NCI-H146 (cell line): Measurements from ENCODE around the gene KAZN.

ENCODE experiments used
- DNase-seq: peaks from one replicate; lab custom pipeline; 2025; lab: John Stamatoyannopoulos, UW

Gene KAZN

DNA sequence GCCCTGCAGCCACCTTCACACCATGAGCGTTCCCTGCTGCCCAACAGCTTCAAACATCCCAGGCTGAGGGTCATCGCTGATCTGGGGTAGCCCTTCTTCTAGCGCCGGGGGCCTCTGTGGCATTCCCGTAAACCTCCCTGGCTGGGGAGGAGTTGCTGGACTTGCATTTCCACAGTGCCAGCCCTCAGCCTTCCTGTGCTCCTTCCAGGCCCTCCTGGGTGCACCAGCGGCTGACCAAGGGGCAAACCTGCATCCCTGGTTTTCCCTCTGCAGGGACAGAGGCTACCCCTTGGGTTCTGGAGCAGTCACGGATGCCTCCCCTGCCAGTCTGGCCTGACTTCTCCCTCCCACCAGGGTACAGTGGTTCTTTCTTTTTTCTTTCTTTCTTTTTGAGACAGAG lies 336.4 kb downstream of the KAZN start:
- no peak for DNase-seq

DNA sequence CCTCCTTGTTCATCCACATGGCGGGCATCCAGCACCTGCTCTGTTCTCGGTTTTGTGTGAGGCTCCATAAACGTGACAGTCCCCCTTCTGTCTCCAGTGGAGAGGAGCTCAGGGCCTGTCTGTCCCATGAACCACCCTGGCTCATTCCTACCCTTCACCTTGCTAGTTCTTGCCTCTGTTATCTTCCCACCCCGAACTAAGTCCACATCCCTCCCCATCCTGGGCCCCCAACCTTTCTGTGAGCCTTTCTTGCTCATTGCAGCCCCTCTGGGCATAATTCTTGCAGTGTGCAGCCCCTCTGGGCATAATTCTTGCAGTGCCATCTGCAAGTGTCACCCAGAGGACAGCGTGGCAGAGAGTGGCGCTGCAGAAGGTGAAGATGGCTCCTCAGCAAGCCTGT lies 338.3 kb downstream of the KAZN start:
- no peak for DNase-seq

DNA sequence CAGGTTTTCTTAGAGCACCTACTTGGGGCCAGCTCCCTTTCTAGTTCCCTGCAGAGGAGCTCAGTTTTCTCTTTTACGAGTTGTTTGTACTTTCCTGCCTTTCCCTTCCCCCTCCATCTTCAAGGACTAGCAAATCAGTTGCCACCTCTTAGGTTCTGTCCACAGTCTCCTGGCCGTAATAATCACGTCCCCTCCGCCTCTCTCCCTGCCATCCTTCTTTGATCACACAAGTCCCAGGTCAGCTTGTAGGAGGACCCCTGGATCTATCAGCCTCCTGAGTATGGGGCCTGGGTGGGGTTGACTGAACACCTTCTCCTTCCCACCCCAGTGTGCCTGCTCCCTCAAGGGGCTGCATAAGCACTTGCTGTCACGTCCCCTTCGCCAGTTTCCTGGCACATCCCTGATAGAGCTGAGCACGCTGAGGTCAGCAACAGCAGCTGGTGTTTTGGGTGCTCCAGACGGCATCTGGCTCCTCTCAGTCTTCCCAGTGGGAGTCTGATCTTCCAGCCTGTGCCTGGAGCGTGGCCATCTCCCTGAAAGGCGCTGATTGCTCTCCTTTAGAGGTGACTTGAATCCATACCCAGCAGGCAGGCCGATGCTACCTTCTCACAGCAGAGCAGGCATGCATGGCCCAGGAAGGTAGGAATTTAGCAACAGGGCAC lies 338.9 kb downstream of the KAZN start:
- no peak for DNase-seq

DNA sequence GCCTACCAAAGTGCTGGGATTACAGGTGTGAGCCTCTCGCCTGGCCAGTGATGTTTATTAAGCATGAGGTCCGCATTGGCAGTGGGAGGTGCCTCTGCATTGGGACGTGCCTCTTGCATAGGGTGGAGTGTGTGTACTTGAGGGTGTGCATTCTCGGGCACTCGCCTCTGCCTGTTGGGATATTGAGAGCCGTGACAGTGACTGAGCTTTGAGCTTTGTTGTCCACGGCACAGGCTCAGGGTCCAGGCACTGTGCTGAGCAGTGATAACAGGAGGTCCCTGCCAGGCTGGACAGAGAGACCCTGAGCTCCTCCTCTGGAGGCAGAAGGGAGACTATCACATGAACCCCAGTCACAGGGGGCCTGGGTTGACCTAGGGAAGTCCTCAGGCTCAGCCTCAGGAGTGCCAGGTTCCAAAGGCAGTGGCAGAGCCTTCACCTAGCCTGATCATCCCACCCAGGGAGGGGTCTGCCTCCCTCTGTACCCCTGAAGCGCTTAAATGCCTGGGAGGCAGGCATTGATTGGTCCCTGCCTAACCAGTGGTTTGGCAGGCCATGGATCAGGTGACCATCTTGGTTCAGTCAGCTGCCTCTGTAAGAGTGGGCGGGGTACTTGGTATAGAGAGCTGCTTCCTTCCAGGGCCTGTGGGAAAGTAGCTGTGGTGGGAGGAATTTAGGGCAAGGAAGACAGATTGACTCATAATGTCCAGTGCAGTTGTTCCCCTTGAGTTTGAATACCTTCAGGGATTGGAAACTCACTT lies 341.2 kb downstream of the KAZN start:
- no peak for DNase-seq

DNA sequence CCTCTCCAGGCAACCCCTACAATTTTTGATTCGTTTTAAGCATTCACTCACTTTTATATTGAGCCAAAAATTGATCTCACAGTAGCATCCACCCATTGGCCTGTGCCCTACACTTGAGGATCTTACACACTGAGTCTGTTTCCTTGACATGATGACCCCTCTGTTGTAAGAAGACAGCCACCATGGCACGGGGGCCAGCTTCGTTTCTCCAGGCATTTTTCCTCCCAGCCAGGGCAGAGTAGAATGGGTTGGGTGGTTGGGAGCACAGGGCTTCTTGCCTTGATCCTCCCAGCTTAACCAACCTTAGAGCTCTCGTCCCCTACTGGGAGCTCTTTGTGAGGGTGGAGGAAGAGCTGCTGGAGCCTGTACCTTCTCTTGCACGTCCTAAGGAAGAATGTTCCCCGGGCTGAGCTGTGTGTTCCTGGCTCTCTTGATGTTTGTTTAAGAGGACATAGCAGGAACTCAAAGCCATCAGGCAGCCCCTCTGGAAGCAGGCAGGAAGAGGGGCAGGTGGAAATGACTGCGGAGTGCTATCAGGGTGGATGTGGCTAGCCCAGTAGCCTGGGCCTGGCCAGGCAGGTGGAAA lies 341.9 kb downstream of the KAZN start:
- DNase-seq = no peak

DNA sequence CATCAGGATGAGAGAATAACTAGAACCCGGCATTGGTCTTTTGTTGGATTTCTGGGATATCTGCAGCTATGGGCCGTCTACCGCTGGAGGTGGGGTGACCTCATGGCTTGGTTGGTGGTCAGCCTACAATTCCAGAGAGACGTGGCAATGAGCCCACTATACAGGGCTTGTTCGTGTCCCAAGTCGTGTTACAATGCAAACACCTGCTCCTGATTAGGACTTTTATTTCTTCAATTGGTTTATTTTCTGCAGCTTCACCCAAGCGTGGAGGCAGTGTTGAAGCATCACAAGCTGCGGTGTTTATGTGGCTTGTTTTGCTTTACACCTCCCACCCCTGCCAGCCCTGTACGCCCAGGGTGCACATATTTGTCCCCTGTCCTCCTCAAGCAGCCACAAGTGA lies 343.4 kb downstream of the KAZN start:
- DNase-seq = no peak

DNA sequence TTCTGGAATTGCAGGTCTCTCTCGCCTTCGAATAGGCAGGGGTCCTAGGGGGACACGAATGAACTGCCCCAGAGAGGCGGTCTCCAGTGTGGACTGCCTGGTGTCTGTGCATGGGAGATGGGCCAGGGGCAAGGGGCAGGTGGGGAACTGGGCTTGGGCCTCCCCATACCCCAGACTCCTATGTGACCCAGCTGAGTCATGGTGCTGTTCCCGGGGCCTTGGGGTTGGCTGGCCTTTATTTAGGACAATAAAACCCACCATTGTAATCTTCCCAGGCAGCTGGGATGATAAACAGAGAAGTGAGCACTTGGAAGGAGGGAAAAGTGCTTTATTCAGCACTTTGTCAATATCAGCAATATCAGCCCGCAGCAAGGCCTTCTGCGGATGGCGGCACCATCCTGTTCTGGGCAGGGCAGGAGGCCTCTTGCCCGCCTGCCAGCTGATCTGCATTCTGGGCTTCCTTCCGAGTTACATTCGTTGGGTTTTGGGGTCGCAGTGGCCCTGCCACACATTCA lies 346.0 kb downstream of the KAZN start:
- no peak for DNase-seq

DNA sequence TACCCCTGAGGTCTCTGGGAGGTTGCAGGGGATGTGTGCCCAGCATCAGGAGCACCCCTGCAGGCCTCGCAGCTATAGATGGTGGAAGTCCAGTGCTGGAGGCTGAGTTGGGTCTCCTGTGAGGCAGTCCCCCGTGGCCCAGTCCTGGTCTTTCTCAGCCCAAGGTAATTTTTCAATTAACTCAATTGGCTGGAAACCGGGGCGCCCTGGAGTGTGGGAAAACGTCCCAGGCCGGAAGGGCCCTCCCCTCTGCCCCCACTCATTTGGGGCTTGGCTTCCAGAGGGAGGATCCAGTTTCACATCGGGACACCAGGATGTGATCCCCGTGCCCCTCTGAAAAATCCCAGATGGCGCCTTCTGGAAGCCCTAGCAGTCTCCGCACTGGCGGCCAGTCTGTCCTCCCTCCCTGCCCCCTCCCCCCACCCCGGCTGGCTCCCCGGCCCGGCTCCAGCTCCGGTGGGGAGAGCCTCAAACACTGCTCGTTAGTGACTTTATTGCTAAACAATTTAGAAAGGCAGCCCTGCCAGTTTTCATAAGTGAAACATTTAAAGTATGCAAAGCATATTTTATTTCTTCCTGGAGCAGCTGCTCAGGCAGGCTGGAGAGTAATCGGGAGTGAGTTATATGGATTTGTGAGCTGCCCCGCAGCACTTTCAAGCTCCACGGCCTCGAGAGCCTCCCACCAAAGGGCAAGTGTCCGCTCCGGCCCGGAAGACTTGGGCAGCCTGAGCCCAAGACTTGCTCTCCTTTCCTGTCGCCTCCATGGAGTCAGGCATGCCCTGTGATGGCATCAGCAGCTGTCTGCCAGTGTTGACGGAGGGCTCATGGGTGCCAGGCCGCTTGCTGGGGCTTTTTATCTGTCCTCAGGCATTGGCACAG lies 346.9 kb downstream of the KAZN start:
- DNase-seq = no peak

DNA sequence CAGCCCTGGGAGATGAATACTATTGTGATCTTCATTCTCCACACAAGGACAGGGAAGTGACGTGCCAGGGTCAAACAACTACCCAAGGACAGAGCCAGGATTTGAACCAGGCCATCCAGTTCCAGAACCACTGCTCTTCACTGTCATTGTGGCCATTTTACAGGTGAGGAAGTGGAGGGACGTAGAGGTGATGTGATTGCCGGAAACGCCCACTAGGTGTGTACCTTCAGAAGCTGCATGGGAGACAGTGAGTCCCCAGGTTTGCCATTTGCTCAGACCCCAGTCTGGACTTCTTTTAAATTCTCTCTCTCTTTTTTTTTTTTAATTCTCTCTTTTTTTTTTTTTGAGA lies 347.5 kb downstream of the KAZN start:
- DNase-seq = no peak

DNA sequence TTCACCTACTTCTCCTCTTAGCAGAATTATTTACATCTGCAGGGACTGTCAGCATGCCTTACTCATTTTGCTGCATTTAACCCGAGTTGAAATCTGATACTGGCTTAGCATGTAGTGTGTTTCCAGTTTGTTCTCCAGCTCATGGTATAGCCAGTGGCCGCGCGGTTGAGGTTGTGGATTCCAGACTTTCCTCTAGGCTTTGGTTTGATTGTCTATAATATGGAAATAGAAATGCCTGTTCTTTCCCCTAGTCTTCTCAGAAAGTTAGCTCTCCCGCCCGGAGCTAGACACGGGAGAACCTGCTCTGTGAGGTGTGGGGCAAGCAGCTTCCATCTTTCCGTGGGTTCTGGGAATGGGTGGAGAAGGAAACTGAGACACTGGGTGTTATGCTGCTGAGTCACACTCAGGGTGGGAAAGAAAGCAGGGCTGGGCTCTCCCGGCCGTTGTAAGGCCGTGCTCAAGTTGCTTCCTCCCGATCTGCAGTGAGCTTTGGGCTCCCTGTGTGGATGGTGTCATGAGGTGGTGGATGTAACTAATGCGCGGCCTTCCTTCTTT lies 348.3 kb downstream of the KAZN start:
- DNase-seq = no peak

DNA sequence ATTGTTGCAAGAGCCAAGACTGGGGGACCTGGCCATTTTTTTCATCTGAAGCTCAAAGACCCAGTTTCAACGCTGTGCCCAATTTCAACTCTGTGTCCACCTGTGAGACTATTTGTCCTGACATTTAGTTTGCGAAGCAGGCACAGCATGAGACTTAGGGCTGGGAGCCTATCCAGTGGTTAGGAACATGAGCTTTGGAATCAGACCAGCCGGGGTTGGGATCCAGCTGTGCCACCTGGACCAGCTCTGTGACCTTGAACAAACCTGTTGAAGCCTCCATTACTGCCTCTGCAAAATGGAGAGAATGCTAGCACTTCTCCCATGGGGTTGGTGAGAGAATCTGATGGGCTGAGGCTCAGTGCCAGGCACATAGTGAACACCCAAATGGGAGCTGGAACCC lies 348.9 kb downstream of the KAZN start:
- peak; percentile 19 for DNase-seq

DNA sequence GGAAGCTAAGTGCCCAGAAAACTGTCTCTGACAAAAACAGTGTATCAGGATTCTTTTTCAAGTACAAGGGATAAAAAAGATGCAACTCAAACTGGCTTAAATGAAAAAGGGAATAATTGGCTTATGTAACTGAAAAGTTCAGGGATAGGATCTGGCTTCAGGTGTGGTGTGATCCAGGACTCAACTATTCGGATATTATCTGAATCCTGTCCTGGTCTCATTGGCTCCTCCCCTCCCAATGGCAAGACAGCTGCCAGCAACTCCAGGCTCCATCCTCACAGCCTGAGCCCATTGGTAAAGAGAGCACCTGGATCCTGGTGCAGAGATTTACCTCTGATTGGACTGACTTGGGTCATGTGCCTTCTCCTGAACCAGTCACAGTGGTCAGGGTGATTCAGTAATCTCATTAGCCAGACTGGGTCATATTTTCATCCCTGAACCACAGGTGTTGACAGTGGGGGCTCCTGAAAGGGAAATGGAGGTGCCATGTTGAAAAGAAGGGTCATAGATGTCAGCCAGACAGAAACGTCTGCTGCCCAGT lies 349.7 kb downstream of the KAZN start:
- DNase-seq = no peak

DNA sequence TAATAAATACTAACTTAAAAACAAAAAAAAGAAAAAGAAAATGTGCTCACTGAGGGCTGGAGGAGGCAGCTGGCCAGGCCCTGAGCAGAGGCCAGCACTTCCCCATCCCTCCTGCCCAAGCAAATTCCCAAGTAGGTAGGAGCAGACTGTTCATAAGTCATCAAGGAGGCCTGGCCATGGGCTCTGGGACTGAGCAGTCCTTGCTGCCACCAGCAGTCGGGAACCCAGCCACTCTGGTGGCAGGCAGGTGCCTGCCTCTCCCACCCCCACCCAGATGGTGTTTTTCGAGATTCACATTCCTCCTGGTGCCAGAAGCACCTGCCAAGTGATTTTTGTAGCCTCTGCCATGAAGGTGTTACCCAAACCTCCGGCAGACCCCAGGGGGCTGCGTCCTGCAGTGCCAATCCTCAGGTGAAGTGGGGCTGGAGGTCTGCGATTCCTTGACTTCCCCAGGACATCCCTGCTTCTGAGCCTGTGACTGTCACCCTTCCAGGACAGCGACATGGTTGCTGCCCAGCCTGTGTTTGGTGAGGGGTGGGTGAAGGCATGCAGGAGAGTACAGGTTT lies 350.9 kb downstream of the KAZN start:
- DNase-seq = no peak

DNA sequence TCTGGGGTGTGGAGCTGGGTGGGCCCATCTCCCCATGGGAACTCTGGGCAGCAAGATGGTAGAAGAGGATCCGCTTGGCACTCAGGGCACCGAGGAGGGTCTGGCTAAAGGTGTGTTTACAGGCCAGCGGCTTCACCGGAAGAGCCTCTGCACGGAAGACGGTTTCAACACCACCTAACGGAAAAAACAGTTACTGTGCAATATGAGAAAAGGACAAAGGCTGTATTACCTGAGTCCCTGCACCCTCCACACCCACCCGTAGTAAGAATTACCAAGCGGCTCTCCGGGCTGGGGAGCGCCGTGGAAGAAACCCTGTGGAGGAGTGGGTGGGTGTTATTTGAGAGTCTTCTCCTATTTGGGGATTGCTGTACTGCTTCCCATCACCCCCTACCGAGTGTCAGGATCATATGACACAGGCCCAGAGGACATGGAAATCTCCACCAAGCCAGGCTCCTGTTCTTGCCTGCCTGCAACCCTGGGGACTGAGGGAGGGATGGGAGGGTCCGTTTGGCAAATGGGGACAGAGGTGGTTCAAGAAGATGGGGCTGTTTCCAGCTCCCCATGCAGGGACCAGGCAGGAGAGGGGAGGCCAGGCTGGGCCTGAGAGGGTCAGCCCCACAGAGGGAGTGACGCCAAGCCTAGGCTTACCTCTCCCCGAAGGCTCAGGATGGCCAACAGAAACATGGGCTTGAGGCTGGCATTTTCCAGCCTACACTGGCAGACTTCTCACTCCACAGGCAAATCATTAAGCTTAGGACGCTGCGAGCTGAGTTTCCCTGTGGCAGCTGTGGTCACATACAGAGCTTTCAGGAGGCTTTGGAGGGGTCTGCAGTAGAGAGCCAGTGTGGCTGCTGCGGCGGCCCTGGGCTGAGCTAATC lies 351.6 kb downstream of the KAZN start:
- DNase-seq = no peak

DNA sequence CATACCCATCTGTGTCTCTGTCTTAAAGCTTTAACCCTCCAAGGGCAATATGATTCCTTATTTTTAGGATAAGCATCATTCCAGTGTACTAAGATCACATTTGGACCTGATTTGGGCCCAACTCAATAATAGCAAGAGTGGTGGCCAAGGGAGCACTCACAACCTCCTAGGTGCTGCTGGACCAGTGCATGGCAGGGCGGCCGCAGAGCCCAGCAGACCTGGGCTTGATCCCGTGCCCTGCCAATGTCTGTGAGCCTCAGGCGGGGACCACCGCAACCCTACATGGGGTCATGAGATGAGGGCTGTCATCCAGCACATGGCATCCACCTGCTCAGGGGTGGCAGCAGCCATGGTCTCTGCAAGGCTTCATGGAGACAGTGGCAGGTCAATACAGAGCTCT lies 353.3 kb downstream of the KAZN start:
- no peak for DNase-seq

DNA sequence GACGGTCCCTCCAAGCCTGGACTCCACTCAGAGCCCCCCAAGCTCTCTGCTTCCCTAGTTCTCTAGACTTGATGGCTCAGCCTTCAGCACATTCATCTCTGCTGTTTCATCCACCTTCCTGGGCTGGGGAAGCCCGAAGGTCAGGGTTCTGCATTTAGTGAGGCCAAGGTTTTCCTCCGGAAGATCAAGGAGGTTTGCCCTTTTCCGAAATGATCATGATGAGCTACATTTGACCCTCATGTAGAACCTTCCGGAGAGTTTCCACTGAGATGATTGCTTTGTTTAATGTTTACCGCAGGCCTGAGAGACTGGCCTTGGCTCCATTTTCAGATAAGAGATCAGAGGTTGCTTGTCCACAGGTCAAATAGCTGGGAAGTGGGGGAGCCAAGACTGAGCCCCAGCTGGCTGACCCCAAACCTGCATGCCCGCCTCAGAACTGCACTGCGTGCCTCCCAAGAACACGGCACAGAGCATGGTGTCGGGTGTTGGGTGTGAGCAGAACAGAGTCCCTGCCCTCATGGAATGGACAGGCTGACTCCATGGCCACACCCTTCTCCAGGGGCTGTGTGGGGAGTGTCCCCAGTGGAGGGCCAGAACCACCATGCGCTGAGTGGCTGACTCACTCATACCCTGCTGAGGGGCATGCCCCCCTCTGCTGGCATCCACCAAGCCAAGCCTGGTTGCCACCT lies 354.3 kb downstream of the KAZN start:
- no peak for DNase-seq

DNA sequence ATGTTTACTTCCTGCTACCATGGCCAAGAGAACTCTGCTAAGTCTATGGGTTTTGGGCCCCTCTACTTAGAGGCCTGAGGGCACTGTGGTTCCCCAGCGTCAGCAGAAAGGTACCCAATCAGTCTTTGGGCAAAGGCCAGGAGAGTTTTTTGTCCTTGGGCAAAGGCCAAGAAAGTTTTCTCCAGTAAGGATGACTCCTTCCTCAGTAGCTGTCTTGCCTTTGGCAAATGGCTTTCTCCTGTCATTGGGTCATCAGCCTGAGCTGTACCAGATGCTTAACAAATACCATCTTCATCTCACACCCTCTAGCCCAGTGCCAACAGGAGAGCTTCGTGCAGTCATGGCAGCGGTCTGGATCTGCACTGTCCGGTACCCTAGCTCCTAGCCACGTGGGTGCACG lies 355.7 kb downstream of the KAZN start:
- no peak for DNase-seq

DNA sequence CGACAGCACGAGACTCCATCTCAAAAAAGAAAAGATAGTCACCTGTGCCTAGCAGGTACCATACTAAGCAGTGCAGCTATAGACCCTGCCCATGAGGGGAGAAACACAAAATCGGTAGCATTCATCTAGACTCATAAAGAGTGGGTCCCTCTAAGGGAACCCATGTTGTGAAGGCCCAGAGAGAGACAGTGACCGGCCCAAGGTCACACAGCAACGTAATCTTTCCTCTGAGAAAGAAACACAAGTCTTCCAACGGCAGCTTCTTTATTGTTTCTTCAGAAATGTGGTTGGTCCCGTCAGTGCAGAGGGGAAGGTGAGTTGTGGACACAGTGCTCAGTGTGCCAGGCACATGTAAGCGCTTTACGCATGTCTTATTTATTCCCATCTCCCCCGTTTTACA lies 356.4 kb downstream of the KAZN start:
- DNase-seq = no peak

DNA sequence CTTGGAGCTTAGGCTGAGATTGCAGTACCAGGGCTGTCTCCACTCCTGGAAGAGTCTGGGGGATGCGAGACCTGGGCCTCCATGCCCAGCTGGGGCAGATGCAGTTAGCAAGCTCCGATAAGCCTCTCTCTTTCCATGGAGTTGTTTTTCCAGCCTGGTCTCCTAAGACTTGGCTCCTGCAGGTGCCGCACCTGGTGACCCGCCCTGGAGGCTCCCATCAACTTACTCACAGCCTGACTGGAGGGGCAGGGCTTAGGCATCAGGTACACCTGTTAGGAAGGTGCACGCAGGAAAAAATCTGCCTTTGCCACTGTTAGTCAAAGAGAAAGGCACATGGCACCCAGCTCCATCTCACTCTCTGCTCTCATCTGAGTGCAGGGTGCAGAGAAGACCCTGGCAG lies 356.9 kb downstream of the KAZN start:
- DNase-seq = peak; percentile 37

DNA sequence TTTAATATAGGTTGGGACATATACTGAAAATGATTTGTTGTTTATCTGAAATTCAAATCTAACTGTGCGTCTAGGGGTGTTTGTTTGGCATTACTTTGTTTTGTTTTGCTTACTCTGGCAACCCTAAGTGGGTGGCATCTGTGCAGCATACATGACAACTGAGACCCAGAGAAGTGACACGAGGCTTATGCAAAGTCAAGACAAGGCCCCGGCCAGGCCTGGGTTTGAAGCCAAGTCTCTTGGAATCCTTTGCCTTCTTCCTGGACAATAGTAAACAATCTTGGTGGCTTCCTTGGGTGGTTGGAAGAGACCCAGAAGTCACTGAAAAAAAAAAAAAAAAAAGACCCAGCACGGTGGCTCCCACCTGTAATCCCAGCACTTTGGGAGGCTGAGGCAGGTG lies 357.5 kb downstream of the KAZN start:
- no peak for DNase-seq
